ENCODE results near the gene ZIC2. TPM values are rescaled to one million over a fixed set of nuclear protein-coding genes. Genes with fewer than 3 reads are reported as not detected.

ZIC2 gene
- total RNA-seq, 3 donors from 2014 or later (not counting 1 experiment from before 2014, with no cell fraction given), result not detected

- Histone ChIP-seq H3K27ac (ENCODE audit: low read length) (no peak overlapping the region), H3K27me3 (ENCODE audit: control insufficient read depth, insufficient read depth, low read length) (peaks cover 77% of the 10 kb centered on the region), H3K9me3 (ENCODE audit: control insufficient read depth, insufficient read depth, low read length) (peaks cover 31% of the 10 kb centered on the region), H3K4me3 (ENCODE audit: low read length) (no peak overlapping the region), H3K36me3 (ENCODE audit: control insufficient read depth, insufficient read depth, low read length) (no peaks in the 10 kb centered on the region), H3K4me1 (ENCODE audit: control insufficient read depth, insufficient read depth, low read length) (peaks cover 38% of the 10 kb centered on the region)
- peak in 1 of 2 donors; percentile 26 for DNase-seq
- WGBS (ENCODE audit: insufficient coverage), result 4% methylated on average over 14 of the region's 18 CpGs
- peaks cover 8 to 21% of the 10 kb centered on the region in 2 donors for H3K4me1 Mint-ChIP-seq
- no peak for ATAC-seq
- TF ChIP-seq, protein P1, sequence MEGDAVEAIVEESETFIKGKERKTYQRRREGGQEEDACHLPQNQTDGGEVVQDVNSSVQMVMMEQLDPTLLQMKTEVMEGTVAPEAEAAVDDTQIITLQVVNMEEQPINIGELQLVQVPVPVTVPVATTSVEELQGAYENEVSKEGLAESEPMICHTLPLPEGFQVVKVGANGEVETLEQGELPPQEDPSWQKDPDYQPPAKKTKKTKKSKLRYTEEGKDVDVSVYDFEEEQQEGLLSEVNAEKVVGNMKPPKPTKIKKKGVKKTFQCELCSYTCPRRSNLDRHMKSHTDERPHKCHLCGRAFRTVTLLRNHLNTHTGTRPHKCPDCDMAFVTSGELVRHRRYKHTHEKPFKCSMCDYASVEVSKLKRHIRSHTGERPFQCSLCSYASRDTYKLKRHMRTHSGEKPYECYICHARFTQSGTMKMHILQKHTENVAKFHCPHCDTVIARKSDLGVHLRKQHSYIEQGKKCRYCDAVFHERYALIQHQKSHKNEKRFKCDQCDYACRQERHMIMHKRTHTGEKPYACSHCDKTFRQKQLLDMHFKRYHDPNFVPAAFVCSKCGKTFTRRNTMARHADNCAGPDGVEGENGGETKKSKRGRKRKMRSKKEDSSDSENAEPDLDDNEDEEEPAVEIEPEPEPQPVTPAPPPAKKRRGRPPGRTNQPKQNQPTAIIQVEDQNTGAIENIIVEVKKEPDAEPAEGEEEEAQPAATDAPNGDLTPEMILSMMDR (IDR thresholded peaks at IDR 0.05), result no peak
- H3K36me3 Mint-ChIP-seq, result peaks cover 9% of the 10 kb centered on the region
- H3K27ac Mint-ChIP-seq, result no peak overlapping the region
- peak overlapping the region; percentile 57 for H3K4me3 Mint-ChIP-seq
- no peaks in the 10 kb centered on the region for H3K9me3 Mint-ChIP-seq
- intact Hi-C loops (cut with micrococcal nuclease), result no loop called here
- peaks cover 55% of the 10 kb centered on the region in 2 donors for H3K27me3 Mint-ChIP-seq (ENCODE audit: low read depth in 2 of 2)
Observed at GRCh38 chr13:99978799-99979452, 2.7 kb upstream of the ZIC2 start.

- no peak overlapping the region for H3K27ac Mint-ChIP-seq
- ATAC-seq (no peak), DNase-seq (peak in 1 of 2 donors; percentile 28)
- Histone ChIP-seq H3K36me3 (ENCODE audit: control insufficient read depth, insufficient read depth, low read length) (no peaks in the 10 kb centered on the region), H3K9me3 (ENCODE audit: control insufficient read depth, insufficient read depth, low read length) (peaks cover 34% of the 10 kb centered on the region), H3K27ac (ENCODE audit: low read length) (no peak overlapping the region), H3K27me3 (ENCODE audit: control insufficient read depth, insufficient read depth, low read length) (peaks cover 77% of the 10 kb centered on the region), H3K4me1 (ENCODE audit: control insufficient read depth, insufficient read depth, low read length) (peaks cover 40% of the 10 kb centered on the region), H3K4me3 (ENCODE audit: low read length) (no peak overlapping the region)
- H3K27me3 Mint-ChIP-seq (ENCODE audit: low read depth in 2 of 2), result peaks cover 55 to 56% of the 10 kb centered on the region in 2 donors
- peaks cover 8 to 21% of the 10 kb centered on the region in 2 donors for H3K4me1 Mint-ChIP-seq
- H3K4me3 Mint-ChIP-seq, result peak overlapping the region; percentile 17
- WGBS (ENCODE audit: insufficient coverage), result 5% methylated on average over 59 of the region's 59 CpGs
- TF ChIP-seq, protein P1 (IDR thresholded peaks at IDR 0.05), result no peak
- no peaks in the 10 kb centered on the region for H3K9me3 Mint-ChIP-seq
- intact Hi-C loops (cut with micrococcal nuclease), result no loop called here
- peaks cover 5% of the 10 kb centered on the region for H3K36me3 Mint-ChIP-seq
Observed at GRCh38 chr13:99979453-99980200, 2.0 kb upstream of the ZIC2 start.

DNA sequence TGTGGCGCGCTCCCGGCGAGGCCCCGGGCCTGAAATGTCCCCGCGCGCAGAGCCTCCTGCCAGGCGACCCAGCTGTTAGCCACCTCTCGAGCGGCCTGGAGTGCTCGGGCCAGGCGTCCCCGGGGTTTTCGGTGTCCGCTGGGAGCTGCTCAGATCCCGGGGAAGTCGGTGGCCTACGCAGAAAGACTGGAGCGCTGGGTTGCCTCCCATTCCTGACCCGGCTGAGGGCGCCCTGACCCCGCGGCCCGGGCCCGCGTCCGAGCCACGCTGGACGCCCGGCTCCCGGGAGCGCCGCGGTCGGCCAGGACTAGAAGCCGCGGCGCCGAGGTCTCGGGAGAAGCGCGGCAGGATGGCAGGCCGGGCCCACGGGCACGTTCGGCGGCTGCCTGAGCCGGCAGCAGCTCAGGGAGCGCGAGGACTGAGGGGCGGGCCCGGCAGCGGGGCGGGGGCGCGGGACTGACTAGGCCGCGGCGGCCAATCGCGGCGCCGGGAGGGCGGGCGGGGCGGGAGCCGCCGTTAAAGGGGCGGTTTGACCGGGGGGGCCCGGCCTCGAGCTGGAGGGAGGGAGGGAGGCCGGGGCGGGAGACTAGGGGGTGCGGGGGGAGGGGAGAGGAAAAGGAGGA lies 1.3 kb upstream of the ZIC2 start:
- no peaks in the 10 kb centered on the region for H3K36me3 ChIP-seq (ENCODE audit: control insufficient read depth, insufficient read depth, low read length)
- peaks cover 50 to 52% of the 10 kb centered on the region in 2 donors for H3K27me3 Mint-ChIP-seq (ENCODE audit: low read depth in 2 of 2)
- DNase-seq, result peak in 1 of 2 donors; percentile 72
- H3K27me3 ChIP-seq (ENCODE audit: control insufficient read depth, insufficient read depth, low read length), result peaks cover 76% of the 10 kb centered on the region
- H3K4me1 Mint-ChIP-seq, result peaks cover 8 to 21% of the 10 kb centered on the region in 2 donors
- TF ChIP-seq, protein P1 (IDR thresholded peaks at IDR 0.05), result no peak
- peaks cover 30% of the 10 kb centered on the region for H3K9me3 ChIP-seq (ENCODE audit: control insufficient read depth, insufficient read depth, low read length)
- peak overlapping the region; percentile 65 for H3K4me3 Mint-ChIP-seq
- intact Hi-C loops (cut with micrococcal nuclease), result no loop called here
- WGBS (ENCODE audit: insufficient coverage), result 2% methylated on average over 72 of the region's 76 CpGs
- H3K9me3 Mint-ChIP-seq, result no peaks in the 10 kb centered on the region
- H3K4me3 ChIP-seq (ENCODE audit: low read length), result no peak overlapping the region
- no peak overlapping the region for H3K27ac ChIP-seq (ENCODE audit: low read length)
- peak; percentile 73 to 78 (median 77) for ATAC-seq
- H3K27ac Mint-ChIP-seq, result no peak overlapping the region
- peaks cover 46% of the 10 kb centered on the region for H3K4me1 ChIP-seq (ENCODE audit: control insufficient read depth, insufficient read depth, low read length)
- H3K36me3 Mint-ChIP-seq, result peaks cover 5% of the 10 kb centered on the region

Measured in natural killer cell (primary cell).